Gastrocnemius medialis (tissue), 4 donors: ENCODE data around the gene KDM6A.

Source experiments
- POLR2A ChIP-seq, 2 donors: fragments of 450-650 bp; IDR thresholded peaks; one replicate each; pipeline ENCODE4 v1.6.1; 2017; ENCODE audit warnings: antibody characterized with exemption in 2 of 2, mild to moderate bottlenecking in 2 of 2, moderate library complexity in 2 of 2
- TF ChIP-seq, protein P1 (sequence below), 5 experiments: fragments of 450-650 bp in 3 of 5; fragments of 200-600 bp in 2 of 5; sonication (generic) in 2 of 5; IDR thresholded peaks in 4 of 5; conservative IDR thresholded peaks in 1 of 5; 1 replicate in 4 of 5; 2 replicates in 1 of 5; pipeline ENCODE4 v1.5.1; 2016 to 2019; ENCODE audit warnings: antibody characterized with exemption in 5 of 5, mild to moderate bottlenecking in 3 of 5, moderate library complexity in 3 of 5

DNA sequence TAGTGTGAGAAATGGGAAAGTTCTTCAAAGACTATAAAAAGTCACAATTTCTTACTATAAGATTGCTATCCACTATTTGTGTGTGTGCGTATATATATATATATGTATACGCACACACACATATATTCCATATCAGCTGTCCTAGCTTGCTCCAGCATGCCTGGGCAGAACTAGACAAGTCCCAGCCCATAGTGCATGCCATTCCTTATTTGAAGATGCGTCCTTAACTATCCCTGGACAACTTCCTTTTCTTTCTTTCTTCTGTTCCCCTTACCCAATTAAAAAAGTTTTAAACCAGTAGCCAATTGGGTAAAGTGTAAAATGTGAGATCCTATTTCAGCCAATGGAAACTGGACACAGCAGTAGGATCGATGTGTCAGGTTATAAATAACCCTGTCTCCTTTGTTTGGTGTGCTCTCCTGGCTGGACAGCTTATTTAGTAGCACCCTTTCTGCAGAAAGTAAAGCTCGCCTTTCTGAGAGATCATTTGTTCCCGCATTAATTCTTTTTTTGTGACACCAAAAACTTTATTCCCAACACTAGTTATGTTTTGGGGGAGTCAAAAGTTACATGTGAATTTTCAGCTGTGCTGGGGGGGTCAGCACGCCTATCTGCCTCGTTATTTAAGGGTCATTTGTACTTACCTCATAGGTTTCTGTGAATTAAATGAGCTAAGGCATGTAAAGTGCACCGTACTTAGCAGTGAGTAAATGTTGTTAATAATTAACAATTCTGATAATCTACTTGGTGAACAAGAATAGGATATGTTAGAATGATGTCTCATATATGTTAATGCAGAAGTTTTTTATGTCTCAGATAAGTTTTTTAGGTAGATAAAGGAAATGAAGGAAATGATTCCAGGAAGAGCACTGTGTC lies 40.9 kb downstream of the KDM6A start:
- TF ChIP-seq, protein P1, sequence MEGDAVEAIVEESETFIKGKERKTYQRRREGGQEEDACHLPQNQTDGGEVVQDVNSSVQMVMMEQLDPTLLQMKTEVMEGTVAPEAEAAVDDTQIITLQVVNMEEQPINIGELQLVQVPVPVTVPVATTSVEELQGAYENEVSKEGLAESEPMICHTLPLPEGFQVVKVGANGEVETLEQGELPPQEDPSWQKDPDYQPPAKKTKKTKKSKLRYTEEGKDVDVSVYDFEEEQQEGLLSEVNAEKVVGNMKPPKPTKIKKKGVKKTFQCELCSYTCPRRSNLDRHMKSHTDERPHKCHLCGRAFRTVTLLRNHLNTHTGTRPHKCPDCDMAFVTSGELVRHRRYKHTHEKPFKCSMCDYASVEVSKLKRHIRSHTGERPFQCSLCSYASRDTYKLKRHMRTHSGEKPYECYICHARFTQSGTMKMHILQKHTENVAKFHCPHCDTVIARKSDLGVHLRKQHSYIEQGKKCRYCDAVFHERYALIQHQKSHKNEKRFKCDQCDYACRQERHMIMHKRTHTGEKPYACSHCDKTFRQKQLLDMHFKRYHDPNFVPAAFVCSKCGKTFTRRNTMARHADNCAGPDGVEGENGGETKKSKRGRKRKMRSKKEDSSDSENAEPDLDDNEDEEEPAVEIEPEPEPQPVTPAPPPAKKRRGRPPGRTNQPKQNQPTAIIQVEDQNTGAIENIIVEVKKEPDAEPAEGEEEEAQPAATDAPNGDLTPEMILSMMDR (IDR thresholded peaks at IDR 0.05 in 4 of 5, conservative IDR thresholded peaks at IDR 0.05 in 1 of 5): no peak
- TF ChIP-seq POLR2A (IDR thresholded peaks at IDR 0.05): no peak
